Measurements from ENCODE around the gene IL21R.
"Not testable (repeated sequence)": the region's sequence is repeated elsewhere in the genome, so short reads cannot be mapped to it uniquely, and the experiment has no call there.

Gene IL21R

GRCh38 chr16:27389272-27389961, 12.6 kb upstream of the IL21R start:
- Histone ChIP-seq H3K4me3 (replicated peaks; ENCODE audit: low read depth, low read length) (no peak overlapping the region), H3K27me3 (replicated peaks; ENCODE audit: control insufficient read depth, insufficient read depth, low read length) (no peaks in the 10 kb centered on the region), H3K36me3 (ENCODE audit: control insufficient read depth, insufficient read depth, low read length) (no peaks in the 10 kb centered on the region)
- no peak for DNase-seq (ENCODE audit: extremely low read depth, insufficient read length)
- TF ChIP-seq, protein P1, sequence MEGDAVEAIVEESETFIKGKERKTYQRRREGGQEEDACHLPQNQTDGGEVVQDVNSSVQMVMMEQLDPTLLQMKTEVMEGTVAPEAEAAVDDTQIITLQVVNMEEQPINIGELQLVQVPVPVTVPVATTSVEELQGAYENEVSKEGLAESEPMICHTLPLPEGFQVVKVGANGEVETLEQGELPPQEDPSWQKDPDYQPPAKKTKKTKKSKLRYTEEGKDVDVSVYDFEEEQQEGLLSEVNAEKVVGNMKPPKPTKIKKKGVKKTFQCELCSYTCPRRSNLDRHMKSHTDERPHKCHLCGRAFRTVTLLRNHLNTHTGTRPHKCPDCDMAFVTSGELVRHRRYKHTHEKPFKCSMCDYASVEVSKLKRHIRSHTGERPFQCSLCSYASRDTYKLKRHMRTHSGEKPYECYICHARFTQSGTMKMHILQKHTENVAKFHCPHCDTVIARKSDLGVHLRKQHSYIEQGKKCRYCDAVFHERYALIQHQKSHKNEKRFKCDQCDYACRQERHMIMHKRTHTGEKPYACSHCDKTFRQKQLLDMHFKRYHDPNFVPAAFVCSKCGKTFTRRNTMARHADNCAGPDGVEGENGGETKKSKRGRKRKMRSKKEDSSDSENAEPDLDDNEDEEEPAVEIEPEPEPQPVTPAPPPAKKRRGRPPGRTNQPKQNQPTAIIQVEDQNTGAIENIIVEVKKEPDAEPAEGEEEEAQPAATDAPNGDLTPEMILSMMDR (IDR thresholded peaks at IDR 0.05; ENCODE audit: insufficient read depth, low read length, poor library complexity, severe bottlenecking) = no peak

GRCh38 chr16:27390151-27390550, 11.8 kb upstream of the IL21R start:
- H3K4me3 ChIP-seq (replicated peaks; ENCODE audit: low read depth, low read length) = no peak overlapping the region
- H3K27me3 ChIP-seq (replicated peaks; ENCODE audit: control insufficient read depth, insufficient read depth, low read length) = no peaks in the 10 kb centered on the region
- H3K36me3 ChIP-seq (ENCODE audit: control insufficient read depth, insufficient read depth, low read length) = no peaks in the 10 kb centered on the region
- TF ChIP-seq, protein P1 (IDR thresholded peaks at IDR 0.05; ENCODE audit: insufficient read depth, low read length, poor library complexity, severe bottlenecking) = no peak
- no peak for DNase-seq (ENCODE audit: extremely low read depth, insufficient read length)

DNA sequence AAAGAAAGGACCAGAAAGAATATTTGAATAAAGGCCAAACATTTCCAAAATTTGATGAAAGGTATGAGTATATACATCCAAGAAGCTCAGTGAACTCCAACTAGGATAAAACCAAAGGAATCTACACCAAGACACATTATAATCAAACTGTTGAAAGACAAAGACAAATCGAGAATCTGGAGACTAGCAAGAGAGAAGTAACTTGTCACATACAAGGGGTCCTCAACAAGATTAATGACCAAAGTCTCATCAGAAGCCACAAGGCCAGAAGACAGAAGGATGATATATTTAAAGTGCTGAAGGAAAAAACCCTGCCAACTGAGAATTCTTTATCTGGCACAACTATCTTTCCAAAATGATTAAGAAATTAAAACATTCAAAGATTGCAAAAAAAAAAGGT, 9.3 kb upstream of the IL21R start:
- H3K27me3 ChIP-seq (replicated peaks; ENCODE audit: control insufficient read depth, insufficient read depth, low read length) = no peaks in the 10 kb centered on the region
- no peaks in the 10 kb centered on the region for H3K36me3 ChIP-seq (ENCODE audit: control insufficient read depth, insufficient read depth, low read length)
- H3K4me3 ChIP-seq (replicated peaks; ENCODE audit: low read depth, low read length) = no peak overlapping the region
- TF ChIP-seq, protein P1 (IDR thresholded peaks at IDR 0.05; ENCODE audit: insufficient read depth, low read length, poor library complexity, severe bottlenecking) = no peak
- DNase-seq (ENCODE audit: extremely low read depth, insufficient read length) = no peak

- Histone ChIP-seq H3K27me3 (replicated peaks; ENCODE audit: control insufficient read depth, insufficient read depth, low read length) (no peaks in the 10 kb centered on the region), H3K36me3 (ENCODE audit: control insufficient read depth, insufficient read depth, low read length) (no peaks in the 10 kb centered on the region), H3K4me3 (replicated peaks; ENCODE audit: low read depth, low read length) (no peak overlapping the region)
- TF ChIP-seq, protein P1 (IDR thresholded peaks at IDR 0.05; ENCODE audit: insufficient read depth, low read length, poor library complexity, severe bottlenecking) = no peak
- DNase-seq (ENCODE audit: extremely low read depth, insufficient read length) = no peak
Observed at GRCh38 chr16:27394516-27394915, 7.5 kb upstream of the IL21R start.

- H3K27me3 ChIP-seq (replicated peaks; ENCODE audit: control insufficient read depth, insufficient read depth, low read length) = not testable (repeated sequence)
Observed at GRCh38 chr16:27398341-27398893, 3.6 kb upstream of the IL21R start.

DNA sequence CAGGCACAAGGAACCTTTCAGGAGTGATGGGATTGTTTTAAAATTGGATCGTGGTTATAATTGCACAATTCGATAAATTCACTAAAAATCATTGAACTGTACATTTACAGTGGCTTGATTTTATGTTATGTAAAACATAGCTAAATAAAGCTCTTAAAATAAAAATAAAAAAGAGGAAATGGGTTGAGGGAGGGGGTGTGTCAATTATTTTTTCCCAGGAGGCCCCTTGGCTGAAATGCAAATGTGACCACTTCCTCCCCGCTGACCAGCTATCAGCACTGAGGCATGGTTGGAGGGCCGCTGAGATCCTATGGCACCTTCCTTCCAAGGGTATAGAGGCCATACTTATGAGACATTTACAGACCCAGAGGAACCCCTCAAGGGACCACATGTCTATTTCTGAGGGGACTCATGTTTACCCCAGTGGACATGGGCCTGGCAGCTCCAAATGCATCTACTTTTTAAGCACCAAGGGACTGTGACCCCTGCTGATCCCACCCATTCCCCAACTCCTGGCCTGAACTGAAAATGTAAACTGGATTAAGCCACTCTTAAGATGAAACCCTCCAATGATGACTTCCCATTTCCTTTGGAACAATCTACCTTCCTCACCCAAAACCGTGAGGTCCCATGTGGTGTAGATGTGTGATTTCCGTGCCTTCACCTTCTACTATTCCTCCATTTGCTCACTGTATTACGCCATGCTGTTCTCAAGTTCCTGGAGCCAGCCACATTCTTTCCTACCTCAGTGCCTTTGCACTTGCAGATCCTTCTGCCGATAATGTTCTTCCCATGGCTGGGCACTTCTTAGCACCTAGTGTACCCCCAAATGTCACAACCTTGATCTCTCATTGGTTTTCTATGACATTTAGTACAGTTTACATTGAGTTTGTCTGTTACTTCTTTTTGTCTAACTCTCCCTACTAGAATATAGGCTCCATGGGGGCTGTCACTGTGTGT, 2.8 kb upstream of the IL21R start:
- peak; percentile 81 for DNase-seq (ENCODE audit: extremely low read depth, insufficient read length)

More at GRCh38 chr16:27398341-27398893, 3.6 kb upstream of the IL21R start:
- DNase-seq (ENCODE audit: extremely low read depth, insufficient read length); H3K4me3 ChIP-seq (replicated peaks; ENCODE audit: low read depth, low read length); H3K36me3 ChIP-seq (ENCODE audit: control insufficient read depth, insufficient read depth, low read length): not testable (repeated sequence)

More for the DNA sequence above, 2.8 kb upstream of the IL21R start:
- Histone ChIP-seq H3K27me3 (replicated peaks; ENCODE audit: control insufficient read depth, insufficient read depth, low read length) (no peaks in the 10 kb centered on the region), H3K4me3 (replicated peaks; ENCODE audit: low read depth, low read length) (no peak overlapping the region), H3K36me3 (ENCODE audit: control insufficient read depth, insufficient read depth, low read length) (peaks cover 3% of the 10 kb centered on the region; the same call in 1 of the 2 replicates)
- TF ChIP-seq, protein P1 (IDR thresholded peaks at IDR 0.05; ENCODE audit: insufficient read depth, low read length, poor library complexity, severe bottlenecking) = no peak
